Renal cortical epithelial cell (primary cell): ENCODE results near the gene ZC2HC1C. TPM values are rescaled to one million over a fixed set of nuclear protein-coding genes. Genes with fewer than 3 reads are reported as not detected.

ENCODE experiments used
- total RNA-seq: library from RNA; depleted of rRNA; stranded (reverse); fragments of >200 nt; gene quantifications from 2 replicates; pipeline ENCODE4 v1.2.3, GENCODE V29; 2014

ZC2HC1C gene
- total RNA-seq, 1 donor from 2014 or later: 4.7 TPM

Other genes with a start within 250 kb of the ZC2HC1C start
- gene PROX2, start 193.5 kb upstream of the ZC2HC1C start, total RNA-seq: not detected in 2 replicates
- 76.4 and 126 TPM in 2 replicates for gene DLST, start 187.7 kb upstream of the ZC2HC1C start, total RNA-seq
- 7.9 and 17.7 TPM in 2 replicates for gene RPS6KL1, start 146.4 kb upstream of the ZC2HC1C start, total RNA-seq
- 0.35 and 0.69 TPM in 2 replicates for gene PGF, start 114.0 kb upstream of the ZC2HC1C start, total RNA-seq
- gene EIF2B2, start 66.7 kb upstream of the ZC2HC1C start, total RNA-seq: 54.4 and 62.9 TPM in 2 replicates
- gene MLH3, start 18.2 kb upstream of the ZC2HC1C start, total RNA-seq: 18.8 and 35.8 TPM in 2 replicates
- gene ACYP1, start 5.6 kb upstream of the ZC2HC1C start, total RNA-seq: 6.9 and 8.3 TPM in 2 replicates
- gene NEK9, start 57.4 kb downstream of the ZC2HC1C start, total RNA-seq: 20.1 and 81.5 TPM in 2 replicates
- gene TMED10, start 107.0 kb downstream of the ZC2HC1C start, total RNA-seq: 304 and 361 TPM in 2 replicates
- gene FOS, start 209.2 kb downstream of the ZC2HC1C start, total RNA-seq: 0.87 and 80.4 TPM in 2 replicates